Bronchial epithelial cell (primary cell): ENCODE results near the gene LAMA3. TPM values are rescaled to one million over a fixed set of nuclear protein-coding genes. Genes with fewer than 3 reads are reported as not detected.

Experiments
- DNase-seq: peaks from one replicate; pipeline ENCODE4 v3.0.0-alpha.2; 2010; ENCODE audit warnings: low read depth
- FAIRE-seq: peaks from 2 replicates; lab custom pipeline; 2011; peaks lifted over from hg19 to GRCh38; lab: Jason Lieb, UNC
- H3K27me3 ChIP-seq: 2 replicates; pipeline ENCODE4 v1.5.1; 2011; ENCODE audit warnings: low read length; ENCODE audit not compliant: control insufficient read depth, insufficient read depth
- H3K36me3 ChIP-seq: 2 replicates; pipeline ENCODE4 v1.5.1; 2011; ENCODE audit warnings: low read length; ENCODE audit not compliant: control insufficient read depth, insufficient read depth
- H3K4me3 ChIP-seq: 2 replicates; pipeline ENCODE4 v1.5.1; 2011; ENCODE audit warnings: mild to moderate bottlenecking, low read depth, low read length, control low read depth
- CTCF ChIP-seq: IDR thresholded peaks from 2 replicates; pipeline ENCODE4 v1.5.1; 2011; ENCODE audit warnings: mild to moderate bottlenecking, moderate library complexity, low read length, control low read depth, inconsistent platforms; ENCODE audit not compliant: insufficient read depth, severe bottlenecking
- total RNA-seq: library from RNA; depleted of rRNA; stranded (reverse); fragments of >200 nt; gene quantifications from 2 replicates; pipeline ENCODE4 v1.2.1, GENCODE V29; 2014

Gene LAMA3
- total RNA-seq, 1 donor from 2014 or later, result 531 TPM

- Histone ChIP-seq H3K36me3 (peaks cover 21% of the 10 kb centered on the region), H3K27me3 (no peaks in the 10 kb centered on the region), H3K4me3 (no peak overlapping the region)
- FAIRE-seq (no peak), DNase-seq (no peak)
- TF ChIP-seq CTCF, result no peak
These were observed 235.6 kb downstream of the LAMA3 start for GRCh38 chr18:23924813-23925212.

- FAIRE-seq (no peak), DNase-seq (no peak)
- no peak for TF ChIP-seq CTCF
- Histone ChIP-seq H3K4me3 (no peak overlapping the region), H3K27me3 (no peaks in the 10 kb centered on the region), H3K36me3 (peaks cover 19% of the 10 kb centered on the region)
These were observed 237.3 kb downstream of the LAMA3 start for GRCh38 chr18:23926571-23926970.

GRCh38 chr18:23927821-23928746 lies 238.8 kb downstream of the LAMA3 start:
- no peak for TF ChIP-seq CTCF
- Histone ChIP-seq H3K4me3 (no peak overlapping the region), H3K36me3 (peaks cover 19% of the 10 kb centered on the region), H3K27me3 (no peaks in the 10 kb centered on the region)
- no peak for DNase-seq
- FAIRE-seq, result no peak

- Histone ChIP-seq H3K27me3 (no peaks in the 10 kb centered on the region), H3K4me3 (no peak overlapping the region), H3K36me3 (peaks cover 20% of the 10 kb centered on the region)
- FAIRE-seq (no peak), DNase-seq (no peak)
- TF ChIP-seq CTCF, result no peak
These were observed 240.2 kb downstream of the LAMA3 start for GRCh38 chr18:23929362-23929930.

GRCh38 chr18:23930002-23930401 lies 240.7 kb downstream of the LAMA3 start:
- no peak for TF ChIP-seq CTCF
- Histone ChIP-seq H3K36me3 (peaks cover 20% of the 10 kb centered on the region), H3K4me3 (no peak overlapping the region), H3K27me3 (no peaks in the 10 kb centered on the region)
- FAIRE-seq (no peak), DNase-seq (no peak)
